HCT116 (cell line): Measurements from ENCODE around the gene GARNL3. TPM values are rescaled to one million over a fixed set of nuclear protein-coding genes. Genes with fewer than 3 reads are reported as not detected.

ENCODE experiments used
- ATAC-seq: fragments of 200-7000 bp; cut with Tn5 transposase; 2 replicates; pipeline ENCODE4 v1.9.1; 2020; ENCODE audit warnings: mild to moderate bottlenecking, moderate library complexity
- BruUV-seq: library from RNA; stranded (reverse); fragments of 400-500 nt; replicated peaks from 2 replicates; lab custom pipeline; 2021; lab: Mats Ljungman, UMichigan
- CTCF ChIA-PET: fragments of 300-600 bp; sonication (Branson Sonifier 250); formaldehyde crosslinking; loops from one replicate; lab custom pipeline; 2021; ENCODE audit warnings: antibody characterized with exemption; lab: Charles Lee
- POLR2A ChIA-PET: fragments of 300-600, 350-600 bp; sonication (Branson Sonifier 250); formaldehyde crosslinking; loops from one replicate; lab custom pipeline; 2021; ENCODE audit warnings: antibody characterized with exemption; lab: Charles Lee
- RAD21 ChIA-PET, 2 experiments: fragments of 300-600 bp; sonication (Branson Sonifier 250); formaldehyde crosslinking; loops; one replicate each; lab custom pipeline; 2023; ENCODE audit warnings: low total read pairs in 2 of 2; ENCODE audit not compliant: uncharacterized antibody in 2 of 2, unreplicated experiment in 2 of 2, low non-redundant PET in 1 of 2; lab: Charles Lee
- DNase-seq: peaks from one replicate; pipeline ENCODE4 v3.0.0-alpha.2; 2010; ENCODE audit warnings: low read depth, low spot score
- H2AFZ ChIP-seq: fragments of 200-600 bp; shearing (Covaris generic), sonication (generic); 2 replicates; pipeline ENCODE4 v1.6.1; 2017; ENCODE audit warnings: low read depth, mixed run types, mixed read lengths, antibody characterized with exemption, low read length; ENCODE audit not compliant: poor library complexity, severe bottlenecking
- H3K27ac ChIP-seq: 2 replicates; pipeline ENCODE4 v1.5.1; 2012; ENCODE audit warnings: low read depth, low read length
- H3K27me3 ChIP-seq: fragments of 200-600 bp; sonication (generic); 2 replicates; pipeline ENCODE4 v1.6.1; 2016; ENCODE audit warnings: mixed run types, low read length, mixed read lengths; ENCODE audit not compliant: insufficient read depth
- H3K36me3 ChIP-seq, 2 experiments: fragments of 200-500 bp in 1 of 2; fragments of 200-600 bp in 1 of 2; sonication (Bioruptor generic) in 1 of 2; sonication (generic) in 1 of 2; 2 replicates each; pipeline versions ENCODE4 v1.5.1 to v1.6.1; 2014 to 2016; ENCODE audit warnings: low read length in 2 of 2, inconsistent platforms in 1 of 2, mixed read lengths in 1 of 2, mixed run types in 1 of 2; ENCODE audit not compliant: insufficient read depth in 2 of 2, control insufficient read depth in 1 of 2
- H3K4me1 ChIP-seq, 2 experiments: fragments of 200-600 bp in 1 of 2; sonication (generic) in 1 of 2; 2 replicates each; pipeline versions ENCODE4 v1.5.1 to v1.6.1; 2012 to 2017; ENCODE audit warnings: low read length in 2 of 2, inconsistent platforms in 1 of 2, mild to moderate bottlenecking in 1 of 2, mixed read lengths in 1 of 2, mixed run types in 1 of 2, moderate library complexity in 1 of 2; ENCODE audit not compliant: insufficient read depth in 2 of 2, control insufficient read depth in 1 of 2
- H3K4me2 ChIP-seq: fragments of 200-600 bp; sonication (generic); 2 replicates; pipeline ENCODE4 v1.6.1; 2017; ENCODE audit warnings: mixed run types, low read length, mixed read lengths
- H3K4me3 ChIP-seq, 2 experiments: fragments of 200-600 bp in 1 of 2; sonication (generic) in 1 of 2; replicated peaks in 1 of 2; 2 replicates each; pipeline ENCODE4 v1.5.1; 2011 to 2016; ENCODE audit warnings: low read length in 2 of 2, control low read depth in 1 of 2, low read depth in 1 of 2, mild to moderate bottlenecking in 1 of 2, mixed read lengths in 1 of 2, mixed run types in 1 of 2
- H3K79me2 ChIP-seq: fragments of 200-600 bp; sonication (generic); 2 replicates; pipeline ENCODE4 v1.6.1; 2017; ENCODE audit warnings: mild to moderate bottlenecking, mixed run types, low read length, moderate library complexity, mixed read lengths; ENCODE audit not compliant: insufficient read depth
- H3K9ac ChIP-seq: fragments of 200-600 bp; sonication (generic); 2 replicates; pipeline ENCODE4 v1.6.1; 2016; ENCODE audit warnings: low read length, mixed read lengths
- H3K9me2 ChIP-seq: fragments of 200-600 bp; sonication (generic), shearing (Covaris generic); 2 replicates; pipeline ENCODE4 v1.6.1; 2017; ENCODE audit warnings: mixed run types, mild to moderate bottlenecking, moderate library complexity; ENCODE audit not compliant: insufficient read depth
- H3K9me3 ChIP-seq, 2 experiments: fragments of 200-500 bp in 1 of 2; fragments of 200-600 bp in 1 of 2; sonication (Bioruptor generic) in 1 of 2; sonication (generic) in 1 of 2; 2 replicates each; pipeline ENCODE4 v1.6.1; 2014 to 2017; ENCODE audit warnings: low read length in 2 of 2, mixed read lengths in 2 of 2, inconsistent platforms in 1 of 2, low read depth in 1 of 2, mild to moderate bottlenecking in 1 of 2, mixed run types in 1 of 2, moderate library complexity in 1 of 2; ENCODE audit not compliant: control insufficient read depth in 1 of 2, insufficient read depth in 1 of 2
- H4K20me1 ChIP-seq: fragments of 200-600 bp; sonication (generic), shearing (Covaris generic); 2 replicates; pipeline ENCODE4 v1.6.1; 2017; ENCODE audit warnings: mixed run types, mild to moderate bottlenecking, moderate library complexity; ENCODE audit not compliant: insufficient read depth
- CEBPB ChIP-seq: IDR thresholded peaks from 2 replicates; pipeline ENCODE4 v1.6.1; 2012; ENCODE audit warnings: low read depth
- EGR1 ChIP-seq: IDR thresholded peaks from 2 replicates; pipeline ENCODE4 v1.6.1; 2012; ENCODE audit warnings: low read depth
- ELF1 ChIP-seq: IDR thresholded peaks from 2 replicates; pipeline ENCODE4 v1.6.1; 2012; ENCODE audit warnings: low read depth, borderline replicate concordance
- EZH2 ChIP-seq: fragments of 200-600 bp; sonication (generic); IDR thresholded peaks from 2 replicates; pipeline ENCODE4 v1.6.1; 2017; ENCODE audit warnings: antibody characterized with exemption, mixed run types
- EZH2phosphoT487 ChIP-seq: fragments of 200-600 bp; IDR thresholded peaks from 2 replicates; pipeline ENCODE4 v1.6.1; 2018; ENCODE audit warnings: antibody characterized with exemption, borderline replicate concordance
- FOSL1 ChIP-seq: IDR thresholded peaks from 2 replicates; pipeline ENCODE4 v1.6.1; 2012; ENCODE audit warnings: low read depth
- POLR2A ChIP-seq: IDR thresholded peaks from 2 replicates; pipeline ENCODE4 v1.7.0; 2011; ENCODE audit warnings: borderline replicate concordance; ENCODE audit not compliant: insufficient read depth, insufficient read length; ENCODE audit errors: extremely low read depth
- POLR2AphosphoS5 ChIP-seq: IDR thresholded peaks from 2 replicates; pipeline ENCODE4 v1.6.1; 2011; ENCODE audit warnings: mild to moderate bottlenecking, low read depth, low read length, moderate library complexity
- RAD21 ChIP-seq: IDR thresholded peaks from 2 replicates; pipeline ENCODE4 v1.6.1; 2012; ENCODE audit warnings: low read depth, mild to moderate bottlenecking
- SIN3A ChIP-seq: IDR thresholded peaks from 2 replicates; pipeline ENCODE4 v1.6.1; 2012; ENCODE audit warnings: low read depth
- SP1 ChIP-seq: IDR thresholded peaks from 2 replicates; pipeline ENCODE4 v1.6.1; 2012; ENCODE audit warnings: low read depth
- SRF ChIP-seq: IDR thresholded peaks from 2 replicates; pipeline ENCODE4 v1.6.1; 2012; ENCODE audit warnings: low read depth
- TCF7L2 ChIP-seq: IDR thresholded peaks from 2 replicates; pipeline ENCODE4 v1.7.0; 2011; ENCODE audit warnings: borderline replicate concordance, inconsistent platforms; ENCODE audit not compliant: insufficient read depth, insufficient read length; ENCODE audit errors: extremely low read depth
- YY1 ChIP-seq: IDR thresholded peaks from 2 replicates; pipeline ENCODE4 v1.6.1; 2011; ENCODE audit warnings: low read length, low read depth, moderate library complexity, mild to moderate bottlenecking; ENCODE audit not compliant: insufficient replicate concordance; ENCODE audit errors: extremely low read depth
- ZBTB33 ChIP-seq: IDR thresholded peaks from 2 replicates; pipeline ENCODE4 v1.6.1; 2011; ENCODE audit warnings: mild to moderate bottlenecking, low read length, moderate library complexity; ENCODE audit not compliant: insufficient replicate concordance; ENCODE audit errors: extremely low read depth
- ZFX ChIP-seq: fragments of 450-650 bp; IDR thresholded peaks from 2 replicates; pipeline ENCODE4 v1.6.1; 2017
- intact Hi-C: fragments of 100-400 bp; cut with micrococcal nuclease; formaldehyde crosslinking; loops from 2 replicates; pipeline ENCODE4 v1.10.0; 2022
- total RNA-seq: library from RNA; stranded (reverse); gene quantifications from one replicate; pipeline ENCODE4 v1.2.1, GENCODE V29; 2021; ENCODE audit not compliant: unreplicated experiment
- TF ChIP-seq, protein P1 (sequence below): IDR thresholded peaks from 2 replicates; pipeline ENCODE4 v1.6.1; 2012

GARNL3 gene
- total RNA-seq, 1 experiment from 2014 or later, result 8.8 TPM

DNA sequence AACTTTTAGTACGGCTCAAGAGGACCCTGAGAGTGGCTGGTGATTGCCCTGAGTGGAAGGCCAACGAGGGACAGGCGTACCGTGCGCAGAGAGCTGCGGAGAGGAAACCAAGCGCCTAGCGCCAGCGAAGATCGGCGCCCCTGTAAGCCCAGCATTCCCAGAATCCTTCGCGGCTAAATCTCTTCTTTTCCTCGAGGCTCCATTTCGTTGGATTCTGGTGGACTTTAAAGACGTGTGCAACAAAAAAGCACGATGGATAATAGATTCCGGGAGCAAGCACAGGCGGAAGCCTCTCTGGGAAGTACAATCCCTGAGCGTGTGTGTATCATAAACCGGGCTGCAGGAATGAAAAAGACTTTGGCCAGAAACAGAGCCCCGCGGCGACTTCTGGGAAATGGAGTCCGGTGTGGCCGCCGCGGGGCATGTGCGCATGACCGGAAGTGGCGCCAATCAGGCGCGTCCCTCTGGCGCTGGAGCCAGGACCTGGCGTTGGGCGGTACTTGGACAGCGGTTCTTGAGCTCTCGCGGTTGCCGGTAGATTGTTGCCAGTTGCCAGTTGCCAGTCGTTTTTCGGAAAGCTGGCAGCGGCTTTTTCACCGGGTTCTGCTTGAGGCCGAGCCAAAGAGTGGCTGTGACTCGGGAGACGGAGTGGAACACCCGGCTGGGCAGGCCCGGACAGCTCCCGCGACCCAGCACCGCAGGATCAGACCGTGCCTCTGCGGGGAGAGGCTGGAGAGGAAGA lies 159.5 kb downstream of the GARNL3 start, which contains the start of gene ZNF79:
TSS of gene ZNF79 (plus strand) at position 449 of the 742 bp plus-strand sequence. CDS start 406 bp downstream, outside the sequence.
- Histone ChIP-seq H3K9me2 (no peaks in the 10 kb centered on the region), H3K4me3 (peak within 1 kb of the TSS; percentile 98 to 99), H4K20me1 (no peaks in the 10 kb centered on the region), H3K9ac (peak within 1 kb of the TSS; percentile 86), H3K27ac (peak within 1 kb of the TSS; percentile 92), H3K36me3 (peaks cover 0 to 3% of the 10 kb centered on the region in 2 experiments; a peak in 1 of 4 replicates), H3K4me1 (peaks cover 3 to 34% of the 10 kb centered on the region in 2 experiments; a peak in 3 of 4 replicates), H3K79me2 (peaks cover 49% of the 10 kb centered on the region), H3K27me3 (no peaks in the 10 kb centered on the region), H2AFZ (peak within 1 kb of the TSS; percentile 63), H3K4me2 (peak within 1 kb of the TSS; percentile 97), H3K9me3 (no peaks in the 10 kb centered on the region)
- intact Hi-C loops, result loop anchor here (1.0 kb wide), 1 partner anchor 210 kb away; no protein-coding TSS in a partner anchor
- DNase-seq (peak; percentile 88), ATAC-seq (peak; percentile 93)
- CTCF ChIA-PET, result interaction anchor here (1.0 to 1.6 kb wide), 3 partner anchors 12 to 483 kb away, joined by 3 to 4 read pairs (median 3); partner anchors contain the start of gene SLC2A8
- RAD21 ChIA-PET, result no interaction called here
- TF ChIP-seq SIN3A (peak; percentile 60), ELF1 (no peak; the same call in 1 of the 2 replicates), CEBPB (no peak), POLR2AphosphoS5 (peak; percentile 76), SRF (peak; percentile 90), ZBTB33 (peak; percentile 80), ZFX (peak; percentile 53; the same call in 1 of the 2 replicates), EGR1 (no peak), TCF7L2 (no peak), YY1 (peak; percentile 75), POLR2A (peak; percentile 50), EZH2 (no peak), FOSL1 (no peak), SP1 (peak; percentile 44), EZH2phosphoT487 (no peak), RAD21 (no peak)
- TF ChIP-seq, protein P1, sequence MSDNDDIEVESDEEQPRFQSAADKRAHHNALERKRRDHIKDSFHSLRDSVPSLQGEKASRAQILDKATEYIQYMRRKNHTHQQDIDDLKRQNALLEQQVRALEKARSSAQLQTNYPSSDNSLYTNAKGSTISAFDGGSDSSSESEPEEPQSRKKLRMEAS, result peak; percentile 77
- POLR2A ChIA-PET, result interaction anchor here (0.5 to 2.0 kb wide), 8 partner anchors 9 to 670 kb away, joined by 3 to 9 read pairs (median 4); partner anchors contain the start of gene SLC2A8
- no TSS peak for BruUV-seq
